HepG2 (cell line): Measurements from ENCODE around the gene BCAT1. TPM values are rescaled to one million over a fixed set of nuclear protein-coding genes. Genes with fewer than 3 reads are reported as not detected.

ENCODE experiments used
- BCLAF1 ChIP-seq: fragments of 450-650 bp; IDR thresholded peaks from 2 replicates; pipeline ENCODE4 v1.6.1; 2017; ENCODE audit warnings: mild to moderate bottlenecking
- DMTF1 ChIP-seq: sonication (generic); formaldehyde crosslinking; IDR thresholded peaks from 2 replicates; pipeline ENCODE4 v1.4.0; 2020; ENCODE audit warnings: mild to moderate bottlenecking, missing genetic modification reagents
- FOXO4 ChIP-seq: sonication (generic); formaldehyde crosslinking; conservative IDR thresholded peaks from 2 replicates; pipeline ENCODE4 v1.8.1; 2023; ENCODE audit warnings: missing genetic modification reagents
- IKZF4 ChIP-seq: sonication (generic); formaldehyde crosslinking; IDR thresholded peaks from 2 replicates; pipeline ENCODE4 v1.5.1; 2020; ENCODE audit warnings: borderline replicate concordance, mild to moderate bottlenecking, low read depth, missing genetic modification reagents; ENCODE audit errors: not compliant biosample characterization
- JARID2 ChIP-seq: sonication (generic); formaldehyde crosslinking; IDR thresholded peaks from 2 replicates; pipeline ENCODE4 v1.8.1; 2023; ENCODE audit warnings: missing genetic modification reagents, inconsistent platforms; ENCODE audit not compliant: insufficient replicate concordance
- KAT8 ChIP-seq: IDR thresholded peaks from 2 replicates; pipeline ENCODE4 v1.6.1; 2016; ENCODE audit warnings: missing genetic modification reagents, missing compliant biosample characterization
- PPARG ChIP-seq: conservative IDR thresholded peaks from 2 replicates; pipeline ENCODE4 v1.6.1; 2016; ENCODE audit warnings: missing biosample characterization, missing genetic modification reagents
- SAFB2 ChIP-seq: sonication (generic); formaldehyde crosslinking; IDR thresholded peaks from 2 replicates; pipeline ENCODE4 v1.5.1; 2020; ENCODE audit warnings: missing genetic modification reagents, low read depth, mild to moderate bottlenecking, borderline replicate concordance
- SP2 ChIP-seq: sonication (generic); formaldehyde crosslinking; IDR thresholded peaks from 2 replicates; pipeline ENCODE4 v1.5.1; 2020; ENCODE audit warnings: mild to moderate bottlenecking, missing genetic modification reagents
- ZBTB38 ChIP-seq: sonication (generic); formaldehyde crosslinking; IDR thresholded peaks from 2 replicates; pipeline ENCODE4 v1.5.1; 2020; ENCODE audit warnings: mild to moderate bottlenecking, missing genetic modification reagents
- ZHX1 ChIP-seq: sonication (generic); formaldehyde crosslinking; IDR thresholded peaks from 2 replicates; pipeline ENCODE4 v1.8.1; 2022; ENCODE audit warnings: low read depth, mild to moderate bottlenecking, missing genetic modification reagents
- ZNF382 ChIP-seq: sonication (generic); formaldehyde crosslinking; IDR thresholded peaks from 2 replicates; pipeline ENCODE4 v1.5.0; 2020; ENCODE audit warnings: missing genetic modification reagents, mild to moderate bottlenecking, borderline replicate concordance
- ZNF383 ChIP-seq: sonication (generic); formaldehyde crosslinking; IDR thresholded peaks from 2 replicates; pipeline ENCODE4 v1.4.0; 2020; ENCODE audit warnings: missing genetic modification reagents, mild to moderate bottlenecking, borderline replicate concordance
- ZNF468 ChIP-seq: sonication (generic); formaldehyde crosslinking; IDR thresholded peaks from 2 replicates; pipeline ENCODE4 v1.8.0; 2022; ENCODE audit warnings: mild to moderate bottlenecking, moderate library complexity, missing genetic modification reagents
- ZNF564 ChIP-seq: sonication (generic); formaldehyde crosslinking; IDR thresholded peaks from 2 replicates; pipeline ENCODE4 v1.8.1; 2023; ENCODE audit warnings: mild to moderate bottlenecking, missing genetic modification reagents
- ZNF800 ChIP-seq: sonication (generic); formaldehyde crosslinking; IDR thresholded peaks from 2 replicates; pipeline ENCODE4 v1.4.0; 2020; ENCODE audit warnings: missing genetic modification reagents
- polyA plus RNA-seq, 8 experiments: library from polyadenylated mRNA; depleted of rRNA in 3 of 8; stranded (reverse) in 7 of 8; unstranded in 1 of 8; fragments of >200 nt; fragmentation: Illumina TruSeq in 4 of 8; extraction: Trizol in 4 of 8; gene quantifications; 2 replicates each; pipeline versions ENCODE4 v1.2.1 to v1.2.3, GENCODE V29; 2011 to 2016; ENCODE audit warnings: low read depth in 4 of 8, missing spikeins in 1 of 8, mixed read lengths in 1 of 8; ENCODE audit not compliant: insufficient read depth in 1 of 8
- total RNA-seq, 5 experiments: library from RNA; depleted of rRNA; stranded (reverse); fragments of >200 nt; fragmentation: Illumina TruSeq; extraction: Trizol; gene quantifications; 2 replicates each; pipeline ENCODE4 v1.2.3, GENCODE V29; 2016; ENCODE audit warnings: low read depth in 1 of 5

The BCAT1 gene
- total and polyA plus RNA-seq, 2 of the 13 experiments (the other 11 are each of a cell fraction or from before 2014, with no cell fraction given) = 8.0 to 75.5 TPM

GRCh38 chr12:24948757-24949722 lies at the start of gene BCAT1 (continued):
- TF ChIP-seq DMTF1 (no peak), ZNF564 (CRISPR knock-in tag) (no peak), KAT8 (CRISPR knock-in tag) (peak; percentile 82), IKZF4 (CRISPR knock-in tag) (peak; percentile 23), ZNF468 (no peak), FOXO4 (CRISPR knock-in tag) (no peak), BCLAF1 (no peak), ZNF382 (CRISPR knock-in tag) (no peak), JARID2 (CRISPR knock-in tag) (peak; percentile 77), PPARG (CRISPR knock-in tag) (no peak), SAFB2 (CRISPR knock-in tag) (no peak), SP2 (CRISPR knock-in tag) (no peak), ZNF800 (CRISPR knock-in tag) (no peak), ZBTB38 (CRISPR knock-in tag) (no peak; the same call in 1 of the 2 replicates), ZHX1 (no peak), ZNF383 (CRISPR knock-in tag) (no peak)
